HG02970 (cell line): Measurements from ENCODE around the gene CAP1.
"Not testable (repeated sequence)": the region's sequence is repeated elsewhere in the genome, so short reads cannot be mapped to it uniquely, and the experiment has no call there.

Experiments
- ATAC-seq: cut with Tn5 transposase; IDR thresholded peaks from one replicate; pipeline ENCODE4 v1.9.1; 2021; ENCODE audit warnings: mild to moderate bottlenecking, moderate library complexity, moderate number of reproducible peaks; ENCODE audit not compliant: unreplicated experiment, low FRiP score

Gene CAP1

DNA sequence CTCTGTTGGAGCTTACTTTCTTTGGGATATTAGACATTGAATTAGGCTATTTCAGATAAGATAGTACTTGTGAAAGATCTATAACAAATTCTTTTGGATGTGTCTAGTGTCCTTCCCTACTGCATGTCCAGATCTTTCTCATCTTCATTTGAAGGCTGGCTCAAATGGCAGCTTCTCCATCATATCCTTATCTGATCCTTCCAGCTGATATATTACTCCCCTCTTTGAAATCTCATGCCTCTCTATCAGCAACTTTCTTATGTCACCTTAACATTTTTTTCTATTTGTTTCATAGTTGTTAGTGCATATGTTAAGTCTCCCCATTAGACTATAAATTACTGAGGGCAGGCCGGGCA is 17.5 kb downstream of the CAP1 start:
- ATAC-seq = no peak

DNA sequence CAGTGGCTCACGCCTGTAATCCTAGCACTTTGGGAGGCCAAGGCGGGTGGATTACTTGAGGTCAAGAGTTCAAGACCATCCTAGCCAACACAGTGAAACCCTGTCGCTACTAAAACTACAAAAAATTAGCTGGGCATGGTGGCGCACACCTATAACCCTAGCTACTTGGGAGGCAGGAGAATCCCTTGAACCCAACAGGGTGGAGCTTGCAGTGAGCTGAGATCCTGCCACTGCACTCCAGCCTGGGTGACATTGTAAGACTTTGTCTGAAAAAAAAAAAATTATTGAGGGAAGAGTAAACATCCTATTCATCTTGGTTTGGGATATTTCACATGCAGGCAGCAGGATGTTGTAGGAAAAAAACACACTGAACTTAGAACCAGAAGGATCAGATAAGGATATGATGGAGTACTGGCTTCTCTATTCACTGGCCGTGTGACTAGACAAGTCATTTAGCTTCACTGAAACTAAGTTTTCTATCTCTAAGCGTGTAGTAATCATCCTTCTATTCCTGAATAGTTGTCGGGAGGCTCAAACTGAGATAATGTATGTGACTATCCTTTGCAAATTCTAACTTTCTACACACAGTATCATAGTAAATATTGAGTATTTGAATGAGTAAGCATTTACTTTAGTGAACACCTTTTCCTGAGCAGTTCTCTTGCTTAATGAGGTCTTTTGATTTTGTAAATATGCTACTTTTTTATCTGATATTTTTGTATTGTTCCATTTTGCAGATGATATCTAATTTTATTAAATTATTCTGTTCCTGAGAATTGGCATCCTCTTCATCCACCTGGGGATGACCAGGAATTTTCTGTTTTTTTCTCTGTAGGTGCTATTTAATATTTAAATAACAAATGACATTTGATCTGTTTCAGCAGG is 18.2 kb downstream of the CAP1 start:
- ATAC-seq = no peak

DNA sequence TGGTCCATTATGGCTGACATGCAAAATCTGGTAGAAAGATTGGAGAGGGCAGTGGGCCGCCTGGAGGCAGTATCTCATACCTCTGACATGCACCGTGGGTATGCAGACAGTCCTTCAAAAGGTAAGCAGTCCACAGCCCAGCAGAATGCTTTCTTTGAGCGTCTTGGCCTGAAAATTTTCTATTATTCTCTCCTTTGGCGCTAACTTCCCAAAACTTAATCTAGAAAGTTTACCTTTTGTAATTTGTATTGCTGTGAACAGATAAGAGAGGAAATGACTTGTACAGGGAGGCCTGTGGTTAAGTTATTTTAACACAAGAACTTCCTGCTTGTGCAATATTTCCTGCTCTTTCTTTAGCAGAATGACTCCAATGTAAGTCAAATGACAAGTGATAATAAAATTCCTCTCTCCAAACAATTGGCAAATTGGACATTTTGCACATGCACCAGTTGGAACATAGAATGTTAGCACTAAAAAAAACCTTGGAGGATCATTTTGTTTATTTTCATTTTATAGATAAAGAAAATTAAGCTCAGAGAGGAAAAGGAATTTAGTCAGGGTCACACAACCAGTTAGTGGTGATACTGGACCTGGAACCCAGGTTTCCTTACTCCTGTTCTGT is 18.9 kb downstream of the CAP1 start:
- ATAC-seq = no peak

DNA sequence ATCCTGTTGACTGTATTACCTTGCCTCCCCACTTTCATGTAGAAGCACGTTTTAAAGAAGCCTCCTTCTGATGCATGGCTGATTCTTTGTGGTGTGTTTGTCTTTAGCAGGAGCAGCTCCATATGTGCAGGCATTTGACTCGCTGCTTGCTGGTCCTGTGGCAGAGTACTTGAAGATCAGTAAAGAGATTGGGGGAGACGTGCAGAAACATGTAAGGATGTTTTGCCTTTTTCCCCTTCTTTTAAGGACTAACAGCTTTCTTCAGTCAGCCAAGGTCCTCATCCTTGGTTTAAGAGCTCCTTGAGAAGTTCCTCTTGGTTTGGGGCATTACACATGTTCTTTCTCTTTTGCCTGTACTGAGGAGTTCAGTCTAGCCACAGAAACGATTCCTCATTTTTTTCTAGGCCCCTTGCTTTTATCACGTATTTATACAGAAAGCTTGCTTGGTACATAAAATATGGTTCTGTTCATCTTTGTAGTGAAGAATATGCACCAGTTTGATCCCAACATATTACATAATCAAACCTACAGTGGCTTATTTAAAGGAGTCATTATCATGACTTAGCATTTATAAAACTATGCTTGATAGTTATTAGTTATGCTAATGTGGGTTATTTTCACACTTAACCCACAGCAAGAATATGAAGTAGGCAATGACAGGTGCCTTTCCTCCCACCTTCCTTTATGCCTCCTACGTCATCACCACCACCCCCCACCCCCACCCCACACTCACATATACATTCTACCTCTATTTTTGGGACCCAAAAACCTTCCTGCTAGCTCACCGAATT is 19.6 kb downstream of the CAP1 start:
- ATAC-seq = no peak

DNA sequence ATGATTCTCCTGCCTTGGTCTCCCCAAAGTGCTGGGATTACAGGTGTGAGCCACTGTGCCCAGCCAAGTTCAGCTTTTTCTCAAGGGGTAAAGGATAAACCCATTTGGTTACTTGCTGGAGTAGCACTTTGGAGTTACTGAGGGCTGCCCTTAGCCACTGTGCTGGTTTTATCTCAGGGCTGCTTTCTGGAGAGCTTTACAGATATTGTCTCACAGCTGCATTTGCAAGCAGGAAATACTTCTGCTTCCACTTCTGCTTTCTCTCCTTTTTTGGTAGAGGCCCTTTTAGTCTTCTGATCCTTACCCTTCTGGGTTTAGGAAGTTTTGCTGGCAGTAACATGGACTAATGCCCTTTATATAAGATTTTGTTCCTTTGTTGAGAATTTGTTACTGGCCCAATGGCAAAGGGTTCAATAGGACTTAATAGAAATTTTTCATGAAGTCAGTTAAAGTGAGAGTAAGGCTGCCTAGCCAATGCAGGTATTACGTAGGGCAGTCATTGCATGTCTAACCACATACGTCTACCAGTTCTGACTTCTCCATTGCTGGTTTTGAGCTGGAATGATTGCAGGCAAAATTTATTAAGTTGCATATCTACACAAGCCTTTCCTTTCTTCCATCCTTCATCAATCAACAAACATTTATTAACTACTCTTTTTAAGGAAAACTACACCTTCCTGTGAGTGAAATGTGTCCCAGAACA is 24.4 kb downstream of the CAP1 start:
- no peak for ATAC-seq

DNA sequence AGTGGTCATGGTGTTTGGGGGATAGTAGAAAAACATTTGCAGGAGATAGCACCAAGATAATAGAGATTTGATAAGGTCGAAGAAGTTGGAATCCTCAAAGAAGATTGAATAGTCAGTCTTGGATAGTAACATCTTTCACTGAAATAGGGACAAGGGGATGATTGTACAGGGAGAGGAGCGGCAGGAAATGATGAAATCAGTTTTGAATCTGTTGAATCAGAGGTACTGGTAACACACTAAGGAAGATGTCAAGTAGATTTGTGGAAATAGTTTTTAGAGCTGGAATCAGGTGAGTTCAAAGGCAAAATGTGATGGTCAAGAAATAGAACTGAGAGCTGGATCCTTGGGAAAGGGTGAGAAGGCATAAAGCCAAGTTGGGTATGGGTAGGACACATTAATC is 26.5 kb downstream of the CAP1 start:
- ATAC-seq = no peak

DNA sequence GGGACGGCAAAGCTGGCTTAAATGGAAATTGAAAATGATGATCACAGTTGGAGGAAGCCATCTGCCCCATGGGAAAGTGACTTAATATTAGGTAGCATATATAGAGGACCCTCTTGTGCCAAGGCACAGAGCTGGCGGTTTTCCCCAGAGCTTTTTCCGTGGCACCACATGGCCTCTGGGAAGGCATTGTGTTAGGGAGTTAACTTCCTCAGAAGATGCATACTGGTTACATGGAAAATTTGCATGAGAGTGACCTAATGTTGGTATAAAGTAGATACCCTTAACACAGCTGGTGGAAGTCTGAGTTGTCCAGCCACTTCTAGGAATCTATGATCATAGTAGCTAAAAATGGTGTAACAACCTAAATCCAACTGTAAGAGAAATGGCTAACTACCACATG is 27.3 kb downstream of the CAP1 start:
- ATAC-seq = no peak

DNA sequence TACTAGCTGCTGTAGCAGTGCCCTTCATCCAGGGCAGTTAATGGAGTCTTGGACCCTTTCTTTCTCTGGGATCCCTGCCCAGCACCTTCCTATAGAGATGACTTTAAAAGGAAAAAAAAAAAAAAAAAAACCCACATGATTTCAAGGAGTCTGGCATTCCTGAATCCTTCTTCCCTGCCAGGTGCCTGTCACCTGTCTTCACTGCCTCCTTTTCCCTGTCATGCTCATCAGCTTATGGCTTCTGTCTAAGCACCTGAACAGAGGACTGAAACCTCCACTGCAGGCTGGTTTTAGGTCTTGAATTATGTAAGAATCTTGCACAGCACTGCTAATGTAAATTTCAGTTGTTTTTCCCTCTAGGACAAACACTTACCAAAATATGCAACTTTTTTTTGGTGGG is 31.6 kb downstream of the CAP1 start:
- no peak for ATAC-seq

DNA sequence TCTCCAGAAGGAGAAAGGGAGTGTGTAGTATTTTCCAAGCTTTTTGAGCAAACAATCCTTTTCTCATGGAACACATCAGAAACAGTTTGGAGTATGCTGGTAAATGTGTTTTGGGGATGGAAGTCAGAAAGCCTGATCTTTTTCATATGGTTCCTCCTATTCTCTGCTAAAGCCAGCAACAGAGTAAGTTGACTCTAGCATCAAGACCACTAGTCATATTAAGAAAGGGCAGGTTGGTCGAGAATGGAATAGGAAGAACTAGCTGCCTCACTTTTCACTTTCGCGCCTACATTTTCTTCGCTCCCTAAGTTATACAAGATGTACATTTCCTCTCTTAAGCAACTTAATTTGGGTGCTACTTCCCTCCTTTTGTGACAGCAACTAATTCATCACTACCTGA is 32.5 kb downstream of the CAP1 start:
- no peak for ATAC-seq

DNA sequence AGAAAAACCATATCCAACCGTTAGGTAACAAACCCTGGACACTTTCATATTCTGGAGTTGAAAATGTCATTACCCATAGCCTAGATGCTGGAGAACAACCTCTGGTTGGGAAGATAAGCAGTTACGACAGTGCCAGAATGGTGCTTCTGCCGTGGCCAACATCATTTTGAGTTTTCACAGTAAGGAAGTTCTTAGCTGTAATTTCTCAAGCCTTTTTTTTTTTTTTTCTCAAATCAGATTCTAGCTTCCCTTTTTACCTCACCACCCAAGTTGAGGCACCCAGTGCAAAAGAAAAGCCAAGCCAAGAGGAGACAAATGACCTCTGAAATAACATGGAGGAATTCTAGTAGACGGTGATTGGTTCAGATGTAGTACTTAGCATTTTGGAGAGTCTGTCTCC is 34.7 kb downstream of the CAP1 start:
- no peak for ATAC-seq

DNA sequence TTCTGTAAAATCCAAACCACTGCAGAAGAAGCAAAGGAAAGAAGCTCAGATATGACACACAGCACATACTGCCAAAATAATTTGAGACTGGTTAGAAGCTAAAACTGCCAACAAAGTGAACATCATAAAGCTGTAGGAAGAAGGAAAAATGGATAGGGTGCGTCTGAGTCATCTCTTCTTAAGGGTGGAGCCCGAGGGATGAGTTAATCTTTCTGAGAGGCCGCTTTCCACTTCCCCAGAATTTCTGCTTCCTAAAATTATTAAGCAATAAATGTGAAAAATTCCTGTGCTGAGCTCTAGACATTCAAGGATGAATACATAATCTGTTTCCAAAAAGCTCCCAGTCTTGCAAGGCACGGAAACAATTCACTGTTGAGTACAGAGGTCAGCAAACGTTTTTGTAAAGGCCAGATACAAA is 36.4 kb downstream of the CAP1 start:
- no peak for ATAC-seq

DNA sequence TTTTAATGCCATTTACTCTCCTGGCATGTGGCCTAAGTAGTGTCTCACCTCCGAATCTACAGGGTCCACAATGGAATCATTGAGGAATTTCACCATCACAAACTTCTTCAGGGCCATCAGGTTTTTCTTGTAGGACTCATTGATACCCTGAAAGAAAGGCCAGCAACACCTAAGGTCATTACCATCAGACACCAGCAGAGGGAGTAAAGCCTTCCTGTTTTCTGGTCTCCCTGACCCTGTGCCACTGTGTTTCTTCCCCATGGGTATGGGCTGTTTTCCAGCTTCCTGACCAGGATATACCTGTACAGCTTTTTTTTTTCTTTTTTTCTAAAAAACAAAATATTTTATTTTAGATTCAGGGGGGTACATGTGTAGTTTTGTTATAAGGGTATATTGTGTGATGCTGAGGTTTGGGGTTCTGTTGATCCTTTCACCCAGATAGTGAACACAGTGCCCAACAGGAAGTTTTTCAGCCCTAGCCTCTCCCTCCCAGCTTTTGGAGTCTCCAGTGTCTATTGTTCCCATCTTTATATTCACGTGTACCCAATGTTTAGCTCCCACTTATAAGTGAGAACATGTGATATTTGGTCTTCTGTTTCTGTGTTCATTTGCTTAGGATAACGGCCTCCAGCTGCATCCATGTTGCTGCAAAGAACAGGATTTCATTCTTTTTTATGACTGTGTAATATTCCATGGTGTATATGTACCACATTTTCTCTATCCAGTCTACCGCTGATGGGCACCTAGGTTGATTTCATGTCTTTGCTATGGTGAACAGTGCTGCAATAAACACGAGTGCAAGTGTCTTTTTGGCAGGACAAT is 38.2 kb downstream of the CAP1 start:
- no peak for ATAC-seq

DNA sequence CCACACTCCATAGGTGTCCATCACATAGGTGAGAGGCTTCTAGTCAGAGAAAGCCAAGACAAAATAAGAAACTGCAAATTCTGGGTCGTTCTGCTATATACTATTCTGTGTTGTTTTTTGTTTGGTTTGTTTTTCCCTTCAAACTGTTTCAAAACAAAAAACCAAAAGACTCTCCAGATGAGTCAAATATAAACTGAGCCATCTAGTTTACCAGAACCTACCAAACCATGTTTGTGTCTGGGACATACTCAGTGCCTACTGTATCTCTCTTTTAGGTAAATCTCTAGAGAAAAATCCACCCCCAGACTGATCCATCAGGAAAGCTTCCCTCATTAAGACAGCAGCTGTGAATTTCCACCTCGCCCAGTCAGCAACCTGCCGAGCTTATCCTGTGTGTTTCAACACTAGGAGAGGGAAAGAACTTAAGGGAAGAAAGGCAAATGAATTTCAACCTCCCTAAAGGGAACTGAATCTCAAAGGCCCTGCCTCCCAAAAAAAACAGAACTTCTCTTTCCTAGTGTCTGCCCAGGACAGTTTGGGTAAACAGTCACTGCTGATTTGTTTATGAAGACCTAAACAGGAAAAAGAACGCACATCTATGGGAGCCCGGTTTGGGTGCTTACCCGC is 39.4 kb downstream of the CAP1 start:
- ATAC-seq = no peak

DNA sequence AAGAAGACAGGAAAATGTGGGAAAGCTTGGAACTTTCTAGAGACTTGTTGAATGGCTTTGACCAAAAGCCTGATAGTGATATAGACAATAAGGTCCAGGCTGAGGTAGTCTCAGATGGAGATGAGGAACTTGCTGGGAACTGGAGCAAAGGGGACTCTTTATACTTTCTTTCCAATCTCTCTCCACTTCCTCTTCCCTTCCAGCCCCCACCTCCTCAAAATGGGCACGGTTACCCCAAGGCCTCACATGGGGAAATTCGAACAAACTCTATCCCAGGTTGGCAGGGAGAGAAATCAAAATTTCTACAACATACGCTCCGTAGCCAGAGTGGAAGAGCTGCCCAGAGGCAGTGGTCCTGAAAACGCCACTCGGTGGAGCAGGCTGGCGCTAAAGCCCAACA is 41.3 kb downstream of the CAP1 start:
- no peak for ATAC-seq

DNA sequence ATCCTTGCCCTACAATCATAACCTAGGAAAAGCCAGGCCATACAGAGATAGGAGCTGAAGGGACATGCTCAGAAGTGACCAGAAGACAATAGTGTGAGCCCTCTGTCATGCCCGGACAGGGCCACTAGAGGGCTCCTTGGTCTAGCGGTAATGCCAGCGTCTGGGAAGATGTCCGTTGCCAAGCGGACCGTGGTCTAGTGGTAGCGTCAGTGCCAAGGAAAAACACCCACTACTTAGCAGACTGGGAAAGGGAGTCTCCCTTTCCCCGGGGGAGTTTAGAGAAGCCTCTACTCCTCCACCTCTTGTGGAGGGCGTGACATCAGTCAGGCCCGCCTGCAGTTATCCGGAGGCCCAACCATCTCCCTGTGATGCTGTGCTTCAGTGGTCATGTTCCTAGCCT is 44.2 kb downstream of the CAP1 start:
- ATAC-seq = not testable (repeated sequence)

DNA sequence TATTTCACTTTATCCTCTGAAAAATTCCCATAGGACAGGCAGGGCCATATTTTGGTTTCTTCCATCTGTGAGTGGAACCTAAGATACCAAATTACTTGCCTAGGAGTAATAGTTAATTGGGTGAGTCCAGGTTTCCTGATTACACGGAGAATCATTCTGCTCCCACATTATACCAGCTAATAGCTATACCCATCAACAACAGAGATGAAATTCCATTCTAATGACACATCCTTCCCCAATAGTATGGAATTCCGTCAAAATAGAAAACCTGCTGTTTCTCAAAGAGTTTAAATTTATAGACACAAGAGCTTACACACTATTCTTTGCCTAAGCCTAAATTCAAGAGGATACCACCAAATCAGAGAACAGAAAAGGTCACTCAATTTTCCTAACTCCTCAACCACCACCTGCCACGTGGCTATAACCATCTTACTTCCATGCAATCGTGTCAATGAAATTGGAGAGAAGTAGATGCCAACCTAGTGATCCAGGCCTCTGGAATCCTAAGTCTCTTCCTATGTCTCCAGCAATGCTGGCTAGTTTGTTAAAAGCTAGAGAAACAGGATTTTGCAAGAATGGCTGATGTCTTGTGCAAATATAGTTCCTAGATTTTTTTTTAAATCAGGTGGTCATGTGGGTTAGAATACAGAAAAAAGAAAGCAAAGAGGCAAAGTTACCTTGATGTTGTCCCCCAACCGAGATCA is 50.3 kb downstream of the CAP1 start:
- no peak for ATAC-seq

DNA sequence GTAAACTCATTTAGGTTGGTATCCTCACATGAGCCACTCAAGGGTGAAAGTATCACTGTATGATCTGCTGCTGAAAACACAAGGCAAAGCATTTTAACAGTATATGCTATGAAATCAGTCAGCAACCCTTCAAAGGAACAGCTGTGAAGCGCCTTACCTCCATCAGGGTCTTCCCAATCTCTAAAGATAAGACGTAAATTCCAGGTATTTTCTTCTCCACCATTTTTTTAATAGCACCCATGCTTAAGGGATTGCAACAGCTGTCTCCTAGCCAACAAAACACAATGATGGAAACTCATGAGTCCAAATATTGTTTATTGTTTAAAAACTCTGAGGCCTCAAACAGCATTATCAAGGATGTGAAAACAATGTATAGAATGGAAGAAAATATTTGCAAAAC is 51.7 kb downstream of the CAP1 start:
- ATAC-seq = no peak

DNA sequence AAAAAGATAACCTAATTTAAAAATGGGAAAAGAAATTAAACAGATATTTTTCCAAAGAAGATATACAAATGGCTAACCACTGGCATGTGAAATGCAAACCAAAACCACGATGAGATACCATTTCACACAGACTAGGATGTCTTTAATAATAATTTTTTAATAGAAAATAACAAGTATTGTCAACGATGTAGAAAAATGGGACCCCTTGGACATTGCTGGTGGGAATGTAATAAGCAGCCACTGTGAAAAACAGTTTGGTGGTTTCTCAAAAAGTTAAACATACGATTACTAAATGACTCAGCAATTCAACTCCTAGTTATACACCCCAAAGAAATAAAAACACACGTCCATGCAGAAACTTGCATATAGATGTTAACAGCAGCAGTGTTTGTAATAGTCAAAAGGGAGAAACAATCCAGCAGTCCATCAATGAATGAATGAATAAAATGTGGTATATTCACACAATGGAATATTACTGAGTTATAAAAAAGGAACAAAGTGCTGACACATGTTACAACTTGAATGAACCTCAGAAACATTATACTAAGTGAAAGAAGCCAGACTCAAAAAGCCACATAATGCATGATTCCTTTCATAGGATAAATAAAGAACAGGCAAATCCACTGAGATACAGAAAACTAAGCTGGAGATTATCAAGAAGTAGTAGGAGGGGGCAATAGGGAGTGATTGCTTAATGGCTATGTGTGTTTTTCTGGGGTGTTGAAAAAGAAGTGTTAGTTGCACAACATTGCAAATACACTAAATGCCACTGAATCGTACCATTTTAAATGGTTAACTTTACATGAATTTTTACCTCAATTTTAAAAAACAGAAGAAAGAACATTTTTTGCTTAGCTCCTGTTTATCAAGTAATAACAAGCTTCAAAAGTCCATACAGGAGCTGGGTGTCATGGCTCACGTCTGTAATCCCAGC is 52.4 kb downstream of the CAP1 start:
- no peak for ATAC-seq
